Spleen (tissue), 7 donors: ENCODE data around the gene PHF21B.

Experiments
- POLR2A ChIP-seq, 3 donors: fragments of 450-650 bp; IDR thresholded peaks; one replicate each; pipeline ENCODE4 v1.5.1; 2017; ENCODE audit warnings: antibody characterized with exemption in 3 of 3, mild to moderate bottlenecking in 1 of 3
- TF ChIP-seq, protein P1 (sequence below), 11 experiments: fragments of 200-600 bp in 7 of 11; fragments of 450-650 bp in 4 of 11; sonication (generic) in 4 of 11; IDR thresholded peaks in 8 of 11; conservative IDR thresholded peaks in 3 of 11; 1 replicate in 7 of 11; 2 replicates in 4 of 11; pipeline versions ENCODE4 v1.4.0 to v1.8.0; 2016 to 2021; ENCODE audit warnings: antibody characterized with exemption in 11 of 11, inconsistent platforms in 4 of 11, mild to moderate bottlenecking in 1 of 11
- donor health status: DM: no; HTN: no; CAD: no; lungs with moderate emphysema.
- donor health status: DM: no; HTN: no; CAD: no.
- donor health status: DM: no; HTN: no; CAD: no.

DNA sequence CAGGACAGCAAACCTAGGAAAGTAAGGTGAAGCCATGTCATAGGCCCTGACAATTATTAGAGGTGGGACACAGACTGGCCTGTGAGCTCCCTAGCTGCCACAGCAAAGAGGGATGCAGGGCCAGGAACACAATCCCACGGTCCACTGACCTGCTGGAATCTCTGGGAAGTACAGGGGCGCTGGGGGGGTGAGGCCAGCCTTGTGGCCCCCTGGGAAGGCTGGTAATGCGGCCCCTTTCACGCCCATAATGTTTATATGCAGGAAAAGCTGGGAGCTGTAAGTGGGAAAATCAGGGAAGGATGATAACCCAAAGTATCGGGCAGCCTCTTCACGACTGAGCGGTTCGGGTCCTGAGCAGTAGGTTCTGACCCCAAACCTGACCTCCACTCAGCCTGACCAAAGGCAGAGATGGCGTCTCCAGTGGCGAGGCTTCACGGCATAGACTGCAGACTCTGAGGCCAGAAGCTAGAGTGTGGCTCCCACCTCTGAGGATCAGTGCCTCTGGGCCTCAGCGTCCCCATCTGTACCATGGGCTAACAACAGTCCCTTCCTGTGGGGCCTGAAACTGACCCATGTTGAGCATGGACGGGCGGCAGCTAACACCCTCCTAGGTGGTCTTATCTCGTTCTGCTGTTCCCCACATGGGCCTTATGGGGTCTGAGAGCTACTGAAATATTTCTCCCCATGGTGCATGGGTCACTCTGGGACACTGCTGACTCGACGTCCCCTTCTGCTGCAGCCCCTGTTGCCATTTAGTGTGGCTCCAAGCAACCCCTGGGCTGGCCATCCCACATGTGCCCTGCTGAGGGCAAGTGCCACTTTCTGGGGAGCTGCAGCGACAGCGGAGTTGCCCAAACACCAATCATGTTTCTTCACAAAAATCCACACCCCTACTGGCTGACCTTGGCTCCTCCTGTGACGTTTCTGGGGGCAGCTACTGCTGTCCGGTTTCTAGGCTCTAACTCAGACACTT, 101.8 kb downstream of the PHF21B start:
- no peak for TF ChIP-seq POLR2A (IDR thresholded peaks at IDR 0.05)
- TF ChIP-seq, protein P1, sequence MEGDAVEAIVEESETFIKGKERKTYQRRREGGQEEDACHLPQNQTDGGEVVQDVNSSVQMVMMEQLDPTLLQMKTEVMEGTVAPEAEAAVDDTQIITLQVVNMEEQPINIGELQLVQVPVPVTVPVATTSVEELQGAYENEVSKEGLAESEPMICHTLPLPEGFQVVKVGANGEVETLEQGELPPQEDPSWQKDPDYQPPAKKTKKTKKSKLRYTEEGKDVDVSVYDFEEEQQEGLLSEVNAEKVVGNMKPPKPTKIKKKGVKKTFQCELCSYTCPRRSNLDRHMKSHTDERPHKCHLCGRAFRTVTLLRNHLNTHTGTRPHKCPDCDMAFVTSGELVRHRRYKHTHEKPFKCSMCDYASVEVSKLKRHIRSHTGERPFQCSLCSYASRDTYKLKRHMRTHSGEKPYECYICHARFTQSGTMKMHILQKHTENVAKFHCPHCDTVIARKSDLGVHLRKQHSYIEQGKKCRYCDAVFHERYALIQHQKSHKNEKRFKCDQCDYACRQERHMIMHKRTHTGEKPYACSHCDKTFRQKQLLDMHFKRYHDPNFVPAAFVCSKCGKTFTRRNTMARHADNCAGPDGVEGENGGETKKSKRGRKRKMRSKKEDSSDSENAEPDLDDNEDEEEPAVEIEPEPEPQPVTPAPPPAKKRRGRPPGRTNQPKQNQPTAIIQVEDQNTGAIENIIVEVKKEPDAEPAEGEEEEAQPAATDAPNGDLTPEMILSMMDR (IDR thresholded peaks at IDR 0.05 in 8 of 11, conservative IDR thresholded peaks at IDR 0.05 in 3 of 11) = no peak
